ENCODE results near the gene CCPG1. TPM values are rescaled to one million over a fixed set of nuclear protein-coding genes. Genes with fewer than 3 reads are reported as not detected.

Gene CCPG1
- total RNA-seq, 1 donor from 2014 or later = 102 TPM

GRCh38 chr15:55389264-55389607, 18.9 kb downstream of the CCPG1 start:
- Histone ChIP-seq H3K4me3 (ENCODE audit: low read depth, low read length) (no peak overlapping the region), H3K27me3 (ENCODE audit: control insufficient read depth, insufficient read depth, low read length) (no peaks in the 10 kb centered on the region), H3K36me3 (ENCODE audit: control insufficient read depth, insufficient read depth, low read length) (no peaks in the 10 kb centered on the region)
- FAIRE-seq = no peak
- peak; percentile 90 for DNase-seq (ENCODE audit: low read depth)
- TF ChIP-seq CTCF (IDR thresholded peaks at IDR 0.05; ENCODE audit: insufficient read depth, low read length, severe bottlenecking) = no peak

- Histone ChIP-seq H3K27me3 (ENCODE audit: control insufficient read depth, insufficient read depth, low read length) (no peaks in the 10 kb centered on the region), H3K4me3 (ENCODE audit: low read depth, low read length) (no peak overlapping the region), H3K36me3 (ENCODE audit: control insufficient read depth, insufficient read depth, low read length) (no peaks in the 10 kb centered on the region)
- DNase-seq (ENCODE audit: low read depth) (peak; percentile 71), FAIRE-seq (no peak)
- TF ChIP-seq CTCF (IDR thresholded peaks at IDR 0.05; ENCODE audit: insufficient read depth, low read length, severe bottlenecking) = no peak
Measured at GRCh38 chr15:55387027-55387426, 21.1 kb downstream of the CCPG1 start.

- FAIRE-seq (no peak), DNase-seq (ENCODE audit: low read depth) (no peak)
- no peaks in the 10 kb centered on the region for H3K36me3 ChIP-seq (ENCODE audit: control insufficient read depth, insufficient read depth, low read length)
- TF ChIP-seq CTCF (IDR thresholded peaks at IDR 0.05; ENCODE audit: insufficient read depth, low read length, severe bottlenecking) = no peak
- no peak overlapping the region for H3K4me3 ChIP-seq (ENCODE audit: low read depth, low read length)
- H3K27me3 ChIP-seq (ENCODE audit: control insufficient read depth, insufficient read depth, low read length) = no peaks in the 10 kb centered on the region
Measured at GRCh38 chr15:55383687-55384086, 24.5 kb downstream of the CCPG1 start.

- no peaks in the 10 kb centered on the region for H3K27me3 ChIP-seq (ENCODE audit: control insufficient read depth, insufficient read depth, low read length)
Measured at GRCh38 chr15:55381595-55381994, 26.6 kb downstream of the CCPG1 start.

GRCh38 chr15:55379095-55379494, 29.1 kb downstream of the CCPG1 start:
- no peak for DNase-seq (ENCODE audit: low read depth)
- peaks cover 1% of the 10 kb centered on the region for H3K36me3 ChIP-seq (ENCODE audit: control insufficient read depth, insufficient read depth, low read length)
- no peak for FAIRE-seq
- TF ChIP-seq CTCF (IDR thresholded peaks at IDR 0.05; ENCODE audit: insufficient read depth, low read length, severe bottlenecking) = no peak
- H3K27me3 ChIP-seq (ENCODE audit: control insufficient read depth, insufficient read depth, low read length) = no peaks in the 10 kb centered on the region
- H3K4me3 ChIP-seq (ENCODE audit: low read depth, low read length) = no peak overlapping the region

More at GRCh38 chr15:55381595-55381994, 26.6 kb downstream of the CCPG1 start:
- FAIRE-seq = no peak
- TF ChIP-seq CTCF (IDR thresholded peaks at IDR 0.05; ENCODE audit: insufficient read depth, low read length, severe bottlenecking) = no peak
- H3K4me3 ChIP-seq (ENCODE audit: low read depth, low read length) = no peak overlapping the region
- peaks cover 1% of the 10 kb centered on the region for H3K36me3 ChIP-seq (ENCODE audit: control insufficient read depth, insufficient read depth, low read length)
- no peak for DNase-seq (ENCODE audit: low read depth)

- no peaks in the 10 kb centered on the region for H3K27me3 ChIP-seq (ENCODE audit: control insufficient read depth, insufficient read depth, low read length)
- TF ChIP-seq CTCF (IDR thresholded peaks at IDR 0.05; ENCODE audit: insufficient read depth, low read length, severe bottlenecking) = no peak
- no peak overlapping the region for H3K4me3 ChIP-seq (ENCODE audit: low read depth, low read length)
- no peak for FAIRE-seq
- peaks cover 1% of the 10 kb centered on the region for H3K36me3 ChIP-seq (ENCODE audit: control insufficient read depth, insufficient read depth, low read length)
- peak; percentile 18 for DNase-seq (ENCODE audit: low read depth)
Measured at GRCh38 chr15:55372701-55373440, 35.3 kb downstream of the CCPG1 start.

Measured in bronchial epithelial cell (primary cell).